CD4-positive, alpha-beta T cell treated with Interleukin-12 subunit alpha and Interleukin-12 subunit beta, for 1 hour (primary cell): ENCODE results near the gene ABAT.
"Not testable (repeated sequence)": the region's sequence is repeated elsewhere in the genome, so short reads cannot be mapped to it uniquely, and the experiment has no call there.

Source experiments
- DNase-seq: peaks from one replicate; pipeline ENCODE4 v3.0.0-alpha.2; 2020

ABAT gene

GRCh38 chr16:8751481-8752311, 77.3 kb downstream of the ABAT start:
- DNase-seq, result no peak

- DNase-seq, result no peak
Observed at GRCh38 chr16:8752706-8753105, 78.3 kb downstream of the ABAT start.

GRCh38 chr16:8753416-8754054, 79.1 kb downstream of the ABAT start:
- no peak for DNase-seq

- no peak for DNase-seq
Observed at GRCh38 chr16:8756755-8757154, 82.3 kb downstream of the ABAT start.

GRCh38 chr16:8758022-8758421, 83.6 kb downstream of the ABAT start:
- no peak for DNase-seq

GRCh38 chr16:8760021-8760420, 85.6 kb downstream of the ABAT start:
- no peak for DNase-seq

- no peak for DNase-seq
Observed at GRCh38 chr16:8761078-8761477, 86.7 kb downstream of the ABAT start.

- DNase-seq, result no peak
Observed at GRCh38 chr16:8762254-8762653, 87.8 kb downstream of the ABAT start.

- no peak for DNase-seq
Observed at GRCh38 chr16:8763083-8763482, 88.7 kb downstream of the ABAT start.

GRCh38 chr16:8763899-8764298, 89.5 kb downstream of the ABAT start:
- no peak for DNase-seq

- DNase-seq, result no peak
Observed at GRCh38 chr16:8764525-8765250, 90.3 kb downstream of the ABAT start.

- no peak for DNase-seq
Observed at GRCh38 chr16:8767176-8767575, 92.8 kb downstream of the ABAT start.

GRCh38 chr16:8768283-8768682, 93.9 kb downstream of the ABAT start:
- no peak for DNase-seq

GRCh38 chr16:8768692-8769091, 94.3 kb downstream of the ABAT start:
- no peak for DNase-seq

- DNase-seq, result no peak
Observed at GRCh38 chr16:8773537-8773936, 99.1 kb downstream of the ABAT start.

- DNase-seq, result no peak
Observed at GRCh38 chr16:8774208-8774607, 99.8 kb downstream of the ABAT start.

- DNase-seq, result no peak
Observed at GRCh38 chr16:8775359-8775758, 100.9 kb downstream of the ABAT start.

- DNase-seq, result no peak
Observed at GRCh38 chr16:8776129-8776584, 101.7 kb downstream of the ABAT start.

GRCh38 chr16:8777217-8777616, 102.8 kb downstream of the ABAT start:
- no peak for DNase-seq

- DNase-seq, result no peak
Observed at GRCh38 chr16:8781797-8782196, 107.4 kb downstream of the ABAT start.

GRCh38 chr16:8782673-8783072, 108.3 kb downstream of the ABAT start:
- no peak for DNase-seq

- no peak for DNase-seq
Observed at GRCh38 chr16:8785408-8785807, 111.0 kb downstream of the ABAT start.

- not testable (repeated sequence) for DNase-seq
Observed at GRCh38 chr16:8786316-8786715, 111.9 kb downstream of the ABAT start.
